ENCODE results near the gene GALNT18. TPM values are rescaled to one million over a fixed set of nuclear protein-coding genes. Genes with fewer than 3 reads are reported as not detected.

GALNT18 gene
- total and polyA plus RNA-seq, 2 experiments from 2014 or later: 4.3 to 10.8 TPM

DNA sequence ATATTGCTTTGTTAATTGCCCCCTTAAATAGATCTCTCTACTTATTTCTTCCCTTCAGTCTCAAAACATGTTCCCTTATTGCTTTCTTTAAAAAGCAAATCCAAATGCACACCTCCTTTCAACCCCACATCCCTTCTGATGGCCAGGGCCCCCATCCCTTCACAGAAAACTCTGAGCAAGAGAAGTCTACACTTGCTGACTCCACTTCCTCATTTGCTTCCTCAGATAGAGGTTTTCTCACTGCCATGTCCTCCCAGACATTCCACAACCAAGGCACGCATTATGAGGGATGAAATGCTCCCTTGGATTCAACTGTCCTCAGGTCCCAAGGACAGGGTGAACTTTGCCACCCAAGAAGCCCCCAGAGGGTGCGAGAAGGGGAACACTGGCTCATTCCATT lies 311.9 kb downstream of the GALNT18 start:
- Mint-ChIP-seq H3K36me3 (ENCODE audit: low read depth) (no peaks in the 10 kb centered on the region), H3K4me1 (peaks cover 2% of the 10 kb centered on the region), H3K27me3 (ENCODE audit: insufficient read depth, low read depth, poor library complexity) (peaks cover 5% of the 10 kb centered on the region), H3K4me3 (no peak overlapping the region), H3K9me3 (no peaks in the 10 kb centered on the region), H3K27ac (no peak overlapping the region)
- TF ChIP-seq CREB1 (CRISPR knock-in tag; IDR thresholded peaks at IDR 0.05; ENCODE audit: low read depth) (no peak), EZH2 (IDR thresholded peaks at IDR 0.05; ENCODE audit: low read depth, unreplicated experiment) (no peak), ZNF462 (CRISPR knock-in tag; IDR thresholded peaks at IDR 0.05) (no peak), JUNB (IDR thresholded peaks at IDR 0.05; ENCODE audit: unreplicated experiment) (no peak), STAT1 (IDR thresholded peaks at IDR 0.05; ENCODE audit: unreplicated experiment) (no peak), ETS1 (IDR thresholded peaks at IDR 0.05) (no peak), EZH2phosphoT487 (IDR thresholded peaks at IDR 0.05; ENCODE audit: unreplicated experiment) (no peak), ZNF114 (CRISPR knock-in tag; IDR thresholded peaks at IDR 0.05) (no peak), POLR2AphosphoS5 (IDR thresholded peaks at IDR 0.05; ENCODE audit: low read depth) (no peak)
- TF ChIP-seq, protein P1, sequence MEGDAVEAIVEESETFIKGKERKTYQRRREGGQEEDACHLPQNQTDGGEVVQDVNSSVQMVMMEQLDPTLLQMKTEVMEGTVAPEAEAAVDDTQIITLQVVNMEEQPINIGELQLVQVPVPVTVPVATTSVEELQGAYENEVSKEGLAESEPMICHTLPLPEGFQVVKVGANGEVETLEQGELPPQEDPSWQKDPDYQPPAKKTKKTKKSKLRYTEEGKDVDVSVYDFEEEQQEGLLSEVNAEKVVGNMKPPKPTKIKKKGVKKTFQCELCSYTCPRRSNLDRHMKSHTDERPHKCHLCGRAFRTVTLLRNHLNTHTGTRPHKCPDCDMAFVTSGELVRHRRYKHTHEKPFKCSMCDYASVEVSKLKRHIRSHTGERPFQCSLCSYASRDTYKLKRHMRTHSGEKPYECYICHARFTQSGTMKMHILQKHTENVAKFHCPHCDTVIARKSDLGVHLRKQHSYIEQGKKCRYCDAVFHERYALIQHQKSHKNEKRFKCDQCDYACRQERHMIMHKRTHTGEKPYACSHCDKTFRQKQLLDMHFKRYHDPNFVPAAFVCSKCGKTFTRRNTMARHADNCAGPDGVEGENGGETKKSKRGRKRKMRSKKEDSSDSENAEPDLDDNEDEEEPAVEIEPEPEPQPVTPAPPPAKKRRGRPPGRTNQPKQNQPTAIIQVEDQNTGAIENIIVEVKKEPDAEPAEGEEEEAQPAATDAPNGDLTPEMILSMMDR (conservative IDR thresholded peaks at IDR 0.05; ENCODE audit: low read depth in 2 of 2): no peak
- H3K79me2 ChIP-seq (replicated peaks; ENCODE audit: insufficient read depth): no peaks in the 10 kb centered on the region
- no peaks in the 10 kb centered on the region for H3F3A ChIP-seq (replicated peaks; ENCODE audit: low read depth)
- no peaks in the 10 kb centered on the region for H3K27me3 ChIP-seq (ENCODE audit: insufficient read depth)
- H3K27ac ChIP-seq (ENCODE audit: low read depth): no peak overlapping the region
- H3K4me2 ChIP-seq: no peak overlapping the region
- no peaks in the 10 kb centered on the region for H4K20me1 ChIP-seq (replicated peaks; ENCODE audit: insufficient read depth)
- no peak overlapping the region for H2AFZ ChIP-seq
- peaks cover 11% of the 10 kb centered on the region; the same call in 1 of the 2 replicates for H3K9me2 ChIP-seq (ENCODE audit: insufficient read depth)
- H3K36me3 ChIP-seq (ENCODE audit: insufficient read depth): no peaks in the 10 kb centered on the region
- no peak for DNase-seq (ENCODE audit: low spot score)
- ATAC-seq: no peak
- no peak overlapping the region for H3K4me3 ChIP-seq
- no peaks in the 10 kb centered on the region for H3K4me1 ChIP-seq (ENCODE audit: insufficient read depth)
